ENCODE results near the gene RASSF3. TPM values are rescaled to one million over a fixed set of nuclear protein-coding genes. Genes with fewer than 3 reads are reported as not detected.

RASSF3 gene
- polyA plus RNA-seq, 3 donors = 6.6 to 77.9 (median 14.5) TPM

GRCh38 chr12:64745259-64745807 lies 135.0 kb downstream of the RASSF3 start:
- 90% methylated on average over 2 of the region's 7 CpGs for WGBS (ENCODE audit: insufficient coverage)
- Histone ChIP-seq H3K4me1 (ENCODE audit: control insufficient read depth in 1 of 2, insufficient read depth in 2 of 2, low read length in 2 of 2) (peaks cover 87 to 93% of the 10 kb centered on the region in 2 donors), H3K36me3 (replicated peaks in 1 of 2; ENCODE audit: control insufficient read depth in 1 of 2, insufficient read depth in 2 of 2, low read length in 2 of 2) (peaks cover 36% of the 10 kb centered on the region in 2 donors), H3K9me3 (replicated peaks in 1 of 2; ENCODE audit: control insufficient read depth in 1 of 2, insufficient read depth in 1 of 2, low read length in 2 of 2) (no peaks in the 10 kb centered on the region), H3K79me2 (ENCODE audit: insufficient read depth, low read length) (peaks cover 52% of the 10 kb centered on the region), H3K4me3 (replicated peaks in 1 of 3; ENCODE audit: low read depth in 2 of 3, low read length in 3 of 3) (no peak overlapping the region), H3K9ac (ENCODE audit: insufficient read depth, low read length, poor library complexity, severe bottlenecking) (no peak overlapping the region), H4K20me1 (ENCODE audit: insufficient read depth, low read length) (no peaks in the 10 kb centered on the region), H3K27me3 (ENCODE audit: control insufficient read depth in 2 of 2, insufficient read depth in 2 of 2, low read length in 2 of 2) (no peaks in the 10 kb centered on the region), H3K27ac (ENCODE audit: low read depth in 1 of 2, low read length in 2 of 2) (peak overlapping the region; percentile 29 to 43), H2AFZ (ENCODE audit: insufficient read depth, low read depth, low read length, poor library complexity, severe bottlenecking) (no peak overlapping the region), H3K4me2 (replicated peaks; ENCODE audit: extremely low read depth, low read length, poor library complexity, severe bottlenecking) (peak overlapping the region; percentile 45)
- no peak for TF ChIP-seq CTCF (IDR thresholded peaks at IDR 0.05)
- no peak for DNase-seq
- intact Hi-C loops (cut with micrococcal nuclease) = no loop called here
- Mint-ChIP-seq H3K27me3 (ENCODE audit: low read depth in 3 of 3) (no peaks in the 10 kb centered on the region), H3K9me3 (peaks cover 0 to 2% (median 0%) of the 10 kb centered on the region in 7 donors), H3K4me3 (no peak overlapping the region), H3K4me1 (peaks cover 83% of the 10 kb centered on the region), H3K27ac (peak overlapping the region; percentile 43 to 90 (median 82)), H3K36me3 (peaks cover 69 to 72% of the 10 kb centered on the region in 2 donors)

GRCh38 chr12:64745980-64746379 lies 135.7 kb downstream of the RASSF3 start:
- peak overlapping the region in 1 of 2 donors; percentile 88 for H3K27ac ChIP-seq (ENCODE audit: low read depth in 1 of 2, low read length in 2 of 2)
- H3K4me2 ChIP-seq (replicated peaks; ENCODE audit: extremely low read depth, low read length, poor library complexity, severe bottlenecking) = peak overlapping the region; percentile 25
- H3K79me2 ChIP-seq (ENCODE audit: insufficient read depth, low read length) = peaks cover 53% of the 10 kb centered on the region
- Mint-ChIP-seq H3K4me1 (peaks cover 79% of the 10 kb centered on the region), H3K27me3 (ENCODE audit: low read depth in 3 of 3) (no peaks in the 10 kb centered on the region), H3K9me3 (peaks cover 0 to 2% (median 0%) of the 10 kb centered on the region in 7 donors), H3K27ac (peak overlapping the region; percentile 83 to 92 (median 87)), H3K36me3 (peaks cover 70 to 75% of the 10 kb centered on the region in 2 donors), H3K4me3 (no peak overlapping the region)
- no peaks in the 10 kb centered on the region for H4K20me1 ChIP-seq (ENCODE audit: insufficient read depth, low read length)
- H3K4me1 ChIP-seq (ENCODE audit: control insufficient read depth in 1 of 2, insufficient read depth in 2 of 2, low read length in 2 of 2) = peaks cover 86 to 93% of the 10 kb centered on the region in 2 donors
- H3K9me3 ChIP-seq (replicated peaks in 1 of 2; ENCODE audit: control insufficient read depth in 1 of 2, insufficient read depth in 1 of 2, low read length in 2 of 2) = no peaks in the 10 kb centered on the region
- no peak overlapping the region for H2AFZ ChIP-seq (ENCODE audit: insufficient read depth, low read depth, low read length, poor library complexity, severe bottlenecking)
- intact Hi-C loops (cut with micrococcal nuclease) = loop anchor here in 1 of 2 donors (2.0 kb wide), 1 partner anchor 15 kb away; no protein-coding TSS in a partner anchor
- H3K4me3 ChIP-seq (replicated peaks in 1 of 3; ENCODE audit: low read depth in 2 of 3, low read length in 3 of 3) = peak overlapping the region in 1 of 3 experiments; percentile 52
- no peak overlapping the region for H3K9ac ChIP-seq (ENCODE audit: insufficient read depth, low read length, poor library complexity, severe bottlenecking)
- peaks cover 40 to 41% of the 10 kb centered on the region in 2 donors for H3K36me3 ChIP-seq (replicated peaks in 1 of 2; ENCODE audit: control insufficient read depth in 1 of 2, insufficient read depth in 2 of 2, low read length in 2 of 2)
- WGBS (ENCODE audit: insufficient coverage) = 100% methylated on average over 1 of the region's 2 CpGs
- no peak for TF ChIP-seq CTCF (IDR thresholded peaks at IDR 0.05)
- no peak for DNase-seq
- H3K27me3 ChIP-seq (ENCODE audit: control insufficient read depth in 2 of 2, insufficient read depth in 2 of 2, low read length in 2 of 2) = no peaks in the 10 kb centered on the region

Data from CD14-positive monocyte (primary cell).